Epithelial cell of proximal tubule (primary cell): ENCODE data around the gene STARD8. TPM values are rescaled to one million over a fixed set of nuclear protein-coding genes. Genes with fewer than 3 reads are reported as not detected.

Experiments
- DNase-seq: peaks from one replicate; pipeline ENCODE4 v3.0.0-alpha.2; 2011; ENCODE audit warnings: low read depth
- H3K4me3 ChIP-seq: 2 replicates; pipeline ENCODE4 v1.5.1; 2011; ENCODE audit warnings: low read depth, mild to moderate bottlenecking, low read length
- CTCF ChIP-seq: conservative IDR thresholded peaks from 2 replicates; pipeline ENCODE4 v1.5.1; 2012; ENCODE audit warnings: low read depth, mild to moderate bottlenecking, low read length
- total RNA-seq: library from RNA; depleted of rRNA; stranded (reverse); fragments of >200 nt; gene quantifications from 2 replicates; pipeline ENCODE4 v1.2.3, GENCODE V29; 2015

The STARD8 gene
- total RNA-seq, 1 donor from 2014 or later: 9.5 TPM

- DNase-seq: no peak
- no peak overlapping the region for H3K4me3 ChIP-seq
- no peak for TF ChIP-seq CTCF
Observed at GRCh38 chrX:68632491-68632890, 15.0 kb upstream of the STARD8 start.

GRCh38 chrX:68633981-68634380 is 13.5 kb upstream of the STARD8 start:
- no peak for TF ChIP-seq CTCF
- no peak overlapping the region for H3K4me3 ChIP-seq
- DNase-seq: no peak

GRCh38 chrX:68634649-68635227 is 12.7 kb upstream of the STARD8 start:
- no peak for TF ChIP-seq CTCF
- H3K4me3 ChIP-seq: no peak overlapping the region
- no peak for DNase-seq

- no peak overlapping the region for H3K4me3 ChIP-seq
- no peak for DNase-seq
- TF ChIP-seq CTCF: no peak
Observed at GRCh38 chrX:68640661-68641060, 6.8 kb upstream of the STARD8 start.

GRCh38 chrX:68644861-68645260 is 2.6 kb upstream of the STARD8 start:
- no peak for TF ChIP-seq CTCF
- DNase-seq: no peak
- no peak overlapping the region for H3K4me3 ChIP-seq

GRCh38 chrX:68646421-68646820 is 1.0 kb upstream of the STARD8 start:
- TF ChIP-seq CTCF: no peak
- no peak overlapping the region for H3K4me3 ChIP-seq
- DNase-seq: no peak

GRCh38 chrX:68648960-68649359 is 1.5 kb downstream of the STARD8 start:
- no peak overlapping the region for H3K4me3 ChIP-seq
- no peak for TF ChIP-seq CTCF
- DNase-seq: no peak
